Esophagus muscularis mucosa (tissue), 4 donors: ENCODE data around the gene CYGB. TPM values are rescaled to one million over a fixed set of nuclear protein-coding genes. Genes with fewer than 3 reads are reported as not detected.

ENCODE experiments used
- DNase-seq: peaks from one replicate; pipeline ENCODE4 v3.0.0-alpha.2; 2017; ENCODE audit errors: extremely low spot score
- H3K27ac ChIP-seq, 4 donors: fragments of 200-600 bp; sonication (generic); replicated peaks in 1 of 4; 1 replicate in 3 of 4; 2 replicates in 1 of 4; pipeline ENCODE4 v1.5.1; 2016 to 2019; ENCODE audit warnings: mild to moderate bottlenecking in 1 of 4
- H3K27me3 ChIP-seq, 4 donors: fragments of 200-600 bp; sonication (generic); one replicate each; pipeline versions ENCODE4 v1.5.1 to v1.6.0; 2016 to 2019
- H3K36me3 ChIP-seq, 4 donors: fragments of 200-600 bp; sonication (generic); one replicate each; pipeline ENCODE4 v1.5.1; 2016 to 2019
- H3K4me1 ChIP-seq, 4 donors: fragments of 200-600 bp; sonication (generic); one replicate each; pipeline ENCODE4 v1.5.1; 2016 to 2019
- H3K4me3 ChIP-seq, 4 donors: fragments of 200-600 bp; sonication (generic); 1 replicate in 2 of 4; 2 replicates in 2 of 4; pipeline ENCODE4 v1.5.1; 2016 to 2019; ENCODE audit warnings: mild to moderate bottlenecking in 4 of 4, moderate library complexity in 1 of 4
- H3K9me3 ChIP-seq, 4 donors: fragments of 200-600 bp; sonication (generic); 1 replicate in 3 of 4; 2 replicates in 1 of 4; pipeline ENCODE4 v1.5.1; 2016 to 2019
- EP300 ChIP-seq: sonication (generic); formaldehyde crosslinking; IDR thresholded peaks from one replicate; pipeline ENCODE4 v1.6.1; 2017; ENCODE audit warnings: antibody characterized with exemption
- POLR2A ChIP-seq: fragments of 450-650 bp; IDR thresholded peaks from one replicate; pipeline ENCODE4 v1.6.1; 2017; ENCODE audit warnings: antibody characterized with exemption, moderate library complexity, mild to moderate bottlenecking, low read depth
- POLR2AphosphoS5 ChIP-seq, 2 donors: sonication (generic); formaldehyde crosslinking; IDR thresholded peaks; one replicate each; pipeline ENCODE4 v1.6.1; 2017; ENCODE audit warnings: antibody characterized with exemption in 2 of 2
- WGBS: methylation state at CpG from one replicate; pipeline ENCODE4 v1.1.5; 2018; 5-methylcytosine and 5-hydroxymethylcytosine counted together
- intact Hi-C: fragments of 100-400 bp; cut with DNase I; formaldehyde crosslinking; loops from one replicate; pipeline ENCODE4 v1.15.1; 2023
- total RNA-seq, 4 donors: library from RNA; depleted of rRNA; stranded (reverse); fragments of >200 nt; gene quantifications; one replicate each; pipeline versions ENCODE4 v1.1.0 to v1.2.1, GENCODE V29; 2016
- TF ChIP-seq, protein P1 (sequence below), 3 experiments: fragments of 200-600 bp in 2 of 3; fragments of 450-650 bp in 1 of 3; sonication (generic) in 2 of 3; IDR thresholded peaks; one replicate each; pipeline ENCODE4 v1.5.1; 2017 to 2019; ENCODE audit warnings: antibody characterized with exemption in 3 of 3, mild to moderate bottlenecking in 2 of 3, moderate library complexity in 1 of 3

The CYGB gene
- total RNA-seq, 4 donors from 2014 or later, result 10.8 to 23.5 (median 20.7) TPM

DNA sequence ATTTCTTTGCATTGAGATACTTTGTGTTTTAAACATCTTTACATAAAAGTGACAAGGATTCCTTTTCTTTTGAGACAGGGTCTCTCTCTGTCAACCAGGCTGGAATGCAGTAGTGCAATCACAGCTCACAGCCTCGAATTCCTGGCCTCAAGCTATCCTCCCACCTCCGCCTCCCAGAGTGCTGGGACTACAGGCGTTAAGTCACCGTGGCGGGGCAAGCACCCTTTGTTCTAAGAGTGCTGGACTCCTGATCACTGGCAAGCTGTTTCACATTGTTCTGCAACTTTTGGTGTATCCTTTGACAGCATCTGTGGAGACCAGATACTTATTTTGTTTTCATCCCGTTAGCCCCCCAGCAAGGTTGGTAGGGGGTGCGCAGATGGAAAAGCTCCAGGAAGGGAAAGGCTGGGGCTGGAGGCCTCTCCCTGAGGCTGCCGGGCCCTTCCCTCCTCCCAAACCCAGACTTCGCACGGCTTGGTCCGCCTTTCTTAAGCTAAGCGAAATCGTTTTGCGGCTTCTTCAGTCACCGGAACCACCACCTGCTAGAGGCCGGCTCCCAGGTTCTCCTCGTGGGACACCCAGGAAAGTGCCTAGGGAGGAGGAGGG is 47.0 kb upstream of the CYGB start:
- WGBS, result 32% methylated on average over 17 of the region's 17 CpGs
- intact Hi-C loops, result no loop called here
- DNase-seq, result no peak
- no peak for TF ChIP-seq EP300
- TF ChIP-seq, protein P1, sequence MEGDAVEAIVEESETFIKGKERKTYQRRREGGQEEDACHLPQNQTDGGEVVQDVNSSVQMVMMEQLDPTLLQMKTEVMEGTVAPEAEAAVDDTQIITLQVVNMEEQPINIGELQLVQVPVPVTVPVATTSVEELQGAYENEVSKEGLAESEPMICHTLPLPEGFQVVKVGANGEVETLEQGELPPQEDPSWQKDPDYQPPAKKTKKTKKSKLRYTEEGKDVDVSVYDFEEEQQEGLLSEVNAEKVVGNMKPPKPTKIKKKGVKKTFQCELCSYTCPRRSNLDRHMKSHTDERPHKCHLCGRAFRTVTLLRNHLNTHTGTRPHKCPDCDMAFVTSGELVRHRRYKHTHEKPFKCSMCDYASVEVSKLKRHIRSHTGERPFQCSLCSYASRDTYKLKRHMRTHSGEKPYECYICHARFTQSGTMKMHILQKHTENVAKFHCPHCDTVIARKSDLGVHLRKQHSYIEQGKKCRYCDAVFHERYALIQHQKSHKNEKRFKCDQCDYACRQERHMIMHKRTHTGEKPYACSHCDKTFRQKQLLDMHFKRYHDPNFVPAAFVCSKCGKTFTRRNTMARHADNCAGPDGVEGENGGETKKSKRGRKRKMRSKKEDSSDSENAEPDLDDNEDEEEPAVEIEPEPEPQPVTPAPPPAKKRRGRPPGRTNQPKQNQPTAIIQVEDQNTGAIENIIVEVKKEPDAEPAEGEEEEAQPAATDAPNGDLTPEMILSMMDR (IDR thresholded peaks at IDR 0.05), result no peak
- TF ChIP-seq POLR2A, result no peak
- TF ChIP-seq POLR2AphosphoS5 (IDR thresholded peaks at IDR 0.05), result no peak
- Histone ChIP-seq H3K27me3 (peaks cover 0 to 52% (median 25%) of the 10 kb centered on the region in 4 donors), H3K4me3 (peak overlapping the region; percentile 61 to 69 (median 64)), H3K9me3 (no peaks in the 10 kb centered on the region), H3K4me1 (peaks cover 15 to 30% (median 27%) of the 10 kb centered on the region in 4 donors), H3K27ac (peak overlapping the region; percentile 59 to 72 (median 67)), H3K36me3 (no peaks in the 10 kb centered on the region)

DNA sequence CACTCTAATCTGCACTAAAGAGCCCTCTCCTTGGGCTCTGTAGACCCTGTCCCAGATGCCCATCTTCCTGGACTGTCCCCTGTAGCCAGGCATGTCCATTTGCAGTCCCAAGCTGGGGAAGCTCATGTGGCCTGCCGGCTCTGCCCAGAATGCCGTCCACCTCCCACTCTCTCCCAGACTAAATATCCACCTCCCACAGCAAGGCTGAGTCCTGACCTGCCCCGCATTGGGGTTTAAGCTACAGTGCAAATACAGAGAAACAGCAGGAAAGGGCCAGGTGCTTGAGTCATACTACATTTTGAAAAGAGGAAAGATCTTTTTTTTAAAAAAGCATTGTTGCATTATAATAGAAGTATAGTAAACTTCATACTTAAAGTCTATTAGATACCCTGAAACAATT is 45.2 kb upstream of the CYGB start:
- Histone ChIP-seq H3K4me3 (no peak overlapping the region), H3K27me3 (peaks cover 0 to 33% (median 23%) of the 10 kb centered on the region in 4 donors), H3K9me3 (no peaks in the 10 kb centered on the region), H3K36me3 (no peaks in the 10 kb centered on the region), H3K4me1 (peaks cover 15 to 30% (median 27%) of the 10 kb centered on the region in 4 donors), H3K27ac (no peak overlapping the region)
- TF ChIP-seq POLR2A, result no peak
- TF ChIP-seq, protein P1 (IDR thresholded peaks at IDR 0.05), result no peak
- no peak for TF ChIP-seq EP300
- TF ChIP-seq POLR2AphosphoS5 (IDR thresholded peaks at IDR 0.05), result no peak
- 37% methylated on average over 3 of the region's 3 CpGs for WGBS
- DNase-seq, result no peak
- intact Hi-C loops, result no loop called here

DNA sequence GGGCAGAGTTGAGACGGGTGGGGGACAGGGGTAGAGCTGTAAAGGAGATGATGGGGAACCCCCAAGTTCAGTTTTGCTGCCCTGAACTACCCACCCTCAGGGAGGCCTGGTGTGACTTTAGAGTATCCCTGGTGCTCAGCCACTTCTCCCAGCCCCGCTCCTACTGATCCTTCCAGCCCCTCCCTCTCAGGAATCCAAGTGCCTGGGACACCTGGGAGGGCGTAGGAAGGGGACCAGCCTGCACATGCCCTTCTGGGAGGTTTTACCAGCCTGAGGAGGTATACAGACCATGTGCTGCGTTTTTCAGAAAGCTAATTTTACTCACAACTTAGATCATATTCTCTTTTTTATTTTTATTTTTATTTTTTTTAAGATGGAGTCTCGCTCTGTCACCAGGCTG is 44.0 kb upstream of the CYGB start:
- intact Hi-C loops, result no loop called here
- 84% methylated on average over 5 of the region's 5 CpGs for whole genome bisulfite sequencing
- TF ChIP-seq POLR2AphosphoS5 (IDR thresholded peaks at IDR 0.05), result no peak
- TF ChIP-seq, protein P1 (IDR thresholded peaks at IDR 0.05), result no peak
- TF ChIP-seq POLR2A, result no peak
- TF ChIP-seq EP300, result no peak
- no peaks in the 10 kb centered on the region for H3K9me3 ChIP-seq
- H3K27ac ChIP-seq, result no peak overlapping the region
- H3K4me1 ChIP-seq, result peaks cover 15 to 23% (median 22%) of the 10 kb centered on the region in 4 donors
- DNase-seq, result no peak
- no peaks in the 10 kb centered on the region for H3K36me3 ChIP-seq
- peaks cover 0 to 23% (median 15%) of the 10 kb centered on the region in 4 donors for H3K27me3 ChIP-seq
- no peak overlapping the region for H3K4me3 ChIP-seq

DNA sequence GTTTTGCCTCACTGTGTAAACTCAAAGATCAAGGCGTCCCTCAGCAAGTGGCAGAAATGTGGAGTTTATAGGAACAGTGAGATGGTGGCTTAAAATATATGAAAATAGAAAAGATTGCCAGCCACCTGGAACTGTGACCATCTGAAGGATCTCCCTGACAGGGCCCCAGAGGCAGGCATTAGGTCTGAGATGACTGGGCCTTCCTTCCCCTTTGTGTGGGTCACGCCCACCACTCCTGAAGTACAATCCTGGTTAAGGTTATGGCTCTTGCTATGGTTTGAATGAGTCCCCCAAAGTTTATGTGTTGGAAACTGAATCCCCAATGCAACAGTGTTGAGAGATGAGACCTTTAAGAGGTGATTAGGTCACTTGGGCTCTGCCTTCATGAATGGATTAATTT is 41.8 kb upstream of the CYGB start:
- intact Hi-C loops, result no loop called here
- no peaks in the 10 kb centered on the region for H3K9me3 ChIP-seq
- 83% methylated on average over 2 of the region's 2 CpGs for WGBS
- peaks cover 0 to 3% (median 0%) of the 10 kb centered on the region in 4 donors for H3K4me1 ChIP-seq
- no peak for TF ChIP-seq POLR2A
- TF ChIP-seq, protein P1 (IDR thresholded peaks at IDR 0.05), result no peak
- no peak for TF ChIP-seq EP300
- no peak for TF ChIP-seq POLR2AphosphoS5 (IDR thresholded peaks at IDR 0.05)
- DNase-seq, result no peak
- no peak overlapping the region for H3K27ac ChIP-seq
- H3K36me3 ChIP-seq, result no peaks in the 10 kb centered on the region
- H3K27me3 ChIP-seq, result peaks cover 0 to under 1% (median 0%) of the 10 kb centered on the region in 4 donors
- H3K4me3 ChIP-seq, result no peak overlapping the region
